Body of pancreas (tissue), 4 donors: ENCODE results near the gene SPIRE1.

Experiments used
- CTCF ChIP-seq, 7 experiments: fragments of 450-650 bp in 4 of 7; fragments of 200-600 bp in 3 of 7; sonication (generic) in 3 of 7; IDR thresholded peaks; one replicate each; pipeline ENCODE4 v1.5.1; 2016 to 2019; ENCODE audit warnings: antibody characterized with exemption in 7 of 7
- POLR2A ChIP-seq, 3 donors: fragments of 450-650 bp; IDR thresholded peaks; one replicate each; pipeline ENCODE4 v1.6.1; 2016; ENCODE audit warnings: antibody characterized with exemption in 3 of 3, mild to moderate bottlenecking in 2 of 3

- no peak for TF ChIP-seq CTCF (IDR thresholded peaks at IDR 0.05)
- TF ChIP-seq POLR2A (IDR thresholded peaks at IDR 0.05): no peak
Observed at GRCh38 chr18:12628706-12629702, 28.9 kb downstream of the SPIRE1 start.
